Measurements from ENCODE around the gene MAN2B2.

Gene MAN2B2

DNA sequence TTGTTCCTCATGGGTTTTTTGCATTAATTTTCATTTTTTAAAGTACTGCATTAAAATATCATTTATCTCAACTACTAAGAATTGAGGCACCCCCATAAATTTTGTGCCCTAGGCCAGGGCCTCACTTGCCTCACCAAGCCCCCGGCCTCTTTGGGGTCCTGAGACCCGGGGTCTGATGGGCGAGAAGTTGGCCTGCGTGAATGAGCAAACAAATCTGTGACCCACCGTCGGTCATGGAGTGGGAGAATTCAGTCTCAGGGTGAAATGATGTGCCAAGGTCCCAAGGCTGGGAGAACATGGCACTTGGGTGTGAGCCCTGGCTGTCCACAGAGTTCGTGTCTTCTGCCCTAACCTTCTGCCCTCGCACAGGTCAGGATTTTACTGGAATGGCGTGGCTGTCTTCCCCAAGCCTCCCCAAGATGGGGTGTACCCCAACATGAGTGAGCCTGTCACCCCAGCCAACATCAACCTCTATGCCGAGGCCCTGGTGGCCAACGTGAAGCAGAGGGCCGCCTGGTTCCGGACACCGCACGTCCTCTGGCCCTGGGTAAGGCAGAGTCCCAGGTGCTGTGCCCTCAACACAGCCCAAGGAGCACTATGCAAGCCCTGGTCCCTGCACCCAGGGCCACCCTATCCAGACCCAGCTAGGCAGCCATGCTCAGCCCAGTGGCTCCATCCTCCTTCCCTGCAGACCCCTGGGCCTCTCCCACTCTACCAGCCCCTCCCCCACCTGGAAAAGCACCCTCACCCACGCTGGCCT lies 18.0 kb downstream of the MAN2B2 start:
- DNase-seq (ENCODE audit: low read depth in 1 of 2, low spot score in 1 of 2): no peak

DNA sequence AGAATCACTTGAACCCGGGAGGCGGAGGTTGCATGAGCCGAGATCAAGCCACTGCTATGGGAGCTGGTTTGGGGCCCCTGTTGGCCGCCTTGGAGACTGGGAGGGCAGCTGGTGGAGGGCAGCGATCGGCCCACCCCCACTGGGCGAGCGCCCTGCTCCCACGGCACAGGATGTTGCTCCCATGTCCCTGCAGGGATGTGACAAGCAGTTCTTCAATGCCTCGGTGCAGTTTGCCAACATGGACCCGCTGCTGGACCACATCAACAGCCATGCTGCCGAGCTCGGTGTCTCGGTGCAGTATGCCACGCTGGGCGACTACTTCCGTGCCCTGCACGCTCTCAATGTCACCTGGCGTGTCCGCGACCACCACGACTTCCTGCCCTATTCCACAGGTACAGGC lies 19.4 kb downstream of the MAN2B2 start:
- DNase-seq (ENCODE audit: low read depth in 1 of 2, low spot score in 1 of 2): no peak

DNA sequence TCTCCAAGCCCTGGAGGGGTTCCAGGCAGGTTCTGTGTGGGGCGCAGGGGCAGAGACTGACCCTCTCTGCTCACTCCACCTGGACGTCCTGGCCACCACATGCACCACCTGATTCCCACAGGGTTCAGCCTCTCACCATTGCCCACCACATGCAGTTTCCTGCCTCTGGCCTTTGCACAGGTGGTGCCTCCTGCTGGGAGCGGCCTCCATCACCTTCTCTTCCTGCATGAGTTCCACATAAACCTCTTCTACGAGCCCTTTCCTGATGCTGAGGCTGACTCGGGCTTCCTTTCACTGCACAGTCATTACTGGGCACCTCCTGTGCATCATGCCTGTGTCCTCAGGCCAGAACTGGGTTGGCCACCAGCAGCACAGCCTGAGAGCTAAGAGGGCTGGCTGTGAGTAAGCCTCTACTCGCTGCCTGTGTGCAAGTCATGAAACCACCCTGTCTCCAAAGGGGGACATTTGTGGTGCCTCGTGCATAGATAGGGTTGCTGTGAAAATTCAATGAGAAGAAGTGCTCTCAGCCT lies 19.9 kb downstream of the MAN2B2 start:
- DNase-seq (ENCODE audit: low read depth in 1 of 2, low spot score in 1 of 2): no peak

DNA sequence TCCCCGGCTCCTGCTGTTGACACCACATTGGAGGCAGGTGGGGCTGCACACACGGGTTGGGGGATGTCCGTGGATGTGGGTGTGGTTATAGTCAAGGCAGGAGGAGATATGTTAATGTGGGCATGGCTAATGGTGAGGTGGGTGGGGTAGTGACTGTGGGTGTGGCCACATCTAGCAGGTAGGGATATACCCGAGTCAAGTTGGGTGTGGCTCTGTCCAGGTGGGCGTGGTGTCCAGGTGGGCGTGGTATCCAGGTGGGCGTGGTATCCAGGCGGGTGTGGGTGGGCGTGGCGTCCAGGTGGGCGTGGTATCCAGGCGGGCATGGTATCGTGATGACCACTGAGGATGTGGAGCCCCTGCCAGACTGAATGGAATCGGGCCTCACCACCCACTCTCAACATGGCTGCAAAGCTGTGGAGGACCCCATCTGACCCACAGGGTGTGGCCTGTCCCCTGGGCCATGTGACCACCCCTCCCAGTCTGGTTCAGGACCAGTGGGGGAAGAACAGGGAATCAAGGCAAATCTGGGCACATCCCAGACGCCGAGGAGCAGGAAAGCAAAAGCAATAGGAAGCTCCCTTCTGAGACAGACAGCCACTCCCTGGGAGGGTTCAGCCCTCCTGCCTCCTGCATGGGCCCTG lies 21.0 kb downstream of the MAN2B2 start:
- DNase-seq (ENCODE audit: low read depth in 1 of 2, low spot score in 1 of 2): no peak

DNA sequence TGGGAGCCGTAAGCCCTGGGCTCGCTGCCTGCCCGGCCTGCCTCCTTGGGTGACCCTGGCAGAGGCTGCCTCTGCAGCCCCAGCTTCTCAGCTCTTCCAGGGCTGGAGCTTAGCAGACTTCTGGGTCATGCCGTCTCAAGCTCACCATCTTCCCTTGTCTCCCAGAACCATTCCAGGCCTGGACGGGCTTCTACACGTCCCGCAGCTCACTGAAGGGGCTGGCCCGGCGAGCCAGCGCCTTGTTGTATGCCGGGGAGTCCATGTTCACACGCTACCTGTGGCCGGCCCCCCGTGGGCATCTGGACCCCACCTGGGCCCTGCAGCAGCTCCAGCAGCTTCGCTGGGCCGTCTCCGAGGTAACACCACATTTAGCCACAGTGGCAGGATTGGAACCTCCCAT lies 22.0 kb downstream of the MAN2B2 start:
- DNase-seq (ENCODE audit: low read depth in 1 of 2, low spot score in 1 of 2): no peak

DNA sequence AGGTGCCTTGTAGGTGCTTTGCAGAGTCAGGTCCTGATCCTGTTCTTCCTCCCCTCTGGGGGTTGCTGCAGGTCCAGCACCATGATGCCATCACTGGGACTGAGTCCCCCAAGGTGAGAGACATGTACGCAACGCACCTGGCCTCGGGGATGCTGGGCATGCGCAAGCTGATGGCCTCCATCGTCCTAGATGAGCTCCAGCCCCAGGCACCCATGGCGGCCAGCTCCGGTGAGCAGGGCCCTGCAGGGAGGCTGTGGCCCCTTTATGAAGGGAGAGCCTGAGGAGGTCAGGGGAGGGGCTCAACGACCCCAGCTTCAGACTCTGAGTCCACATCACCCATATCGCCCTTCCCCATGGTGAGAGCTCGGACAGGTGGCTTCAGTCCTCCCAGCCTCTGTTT lies 23.1 kb downstream of the MAN2B2 start:
- no peak for DNase-seq (ENCODE audit: low read depth in 1 of 2, low spot score in 1 of 2)

DNA sequence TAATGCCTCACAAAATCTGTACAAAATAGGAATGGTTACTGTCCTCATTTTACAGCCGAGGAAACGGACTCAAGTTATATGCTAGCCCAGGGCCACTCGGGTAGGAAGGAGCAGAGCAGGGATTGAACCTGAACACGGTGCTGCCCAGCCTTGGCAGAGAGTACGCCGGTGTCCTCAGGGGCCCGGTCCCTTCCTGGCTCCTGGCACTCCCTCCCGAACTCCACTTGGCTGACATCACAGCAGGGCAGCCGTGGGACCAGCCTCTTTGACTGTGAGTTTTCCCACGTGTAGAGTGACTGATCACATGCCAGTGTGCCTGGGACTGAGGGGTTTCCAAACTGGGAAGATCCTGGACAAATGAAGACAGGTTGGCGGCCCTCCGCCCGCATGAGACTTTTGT lies 23.7 kb downstream of the MAN2B2 start:
- DNase-seq (ENCODE audit: low read depth in 1 of 2, low spot score in 1 of 2): no peak

DNA sequence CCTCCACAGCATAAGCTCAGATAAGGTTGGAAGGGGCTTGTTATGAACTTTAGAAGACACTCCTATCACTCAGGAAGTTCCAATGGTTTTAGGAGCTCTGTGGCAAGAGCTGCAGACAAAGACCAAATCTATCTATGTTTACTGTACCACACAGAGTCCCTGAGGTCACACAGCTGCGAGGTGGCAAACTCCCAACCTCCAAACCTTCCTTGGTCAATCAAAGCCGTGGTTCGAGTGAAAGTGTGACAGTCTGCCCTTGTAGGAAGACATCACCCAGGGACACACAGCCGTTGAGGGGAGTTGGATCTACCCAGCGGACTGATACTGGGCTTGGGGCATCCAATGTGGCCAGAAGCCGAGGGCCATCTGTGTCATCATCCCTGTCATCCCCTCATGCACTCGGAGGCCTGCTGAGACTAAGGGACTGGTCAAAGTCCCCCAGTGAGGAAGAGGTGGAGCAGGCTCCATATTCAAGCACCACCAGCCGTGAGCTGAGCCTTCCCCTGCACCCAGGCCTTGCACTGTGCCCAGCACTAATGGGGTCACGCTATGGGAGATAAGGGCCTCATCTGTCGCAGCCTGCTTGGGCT lies 26.8 kb downstream of the MAN2B2 start:
- DNase-seq (ENCODE audit: low read depth in 1 of 2, low spot score in 1 of 2): no peak

DNA sequence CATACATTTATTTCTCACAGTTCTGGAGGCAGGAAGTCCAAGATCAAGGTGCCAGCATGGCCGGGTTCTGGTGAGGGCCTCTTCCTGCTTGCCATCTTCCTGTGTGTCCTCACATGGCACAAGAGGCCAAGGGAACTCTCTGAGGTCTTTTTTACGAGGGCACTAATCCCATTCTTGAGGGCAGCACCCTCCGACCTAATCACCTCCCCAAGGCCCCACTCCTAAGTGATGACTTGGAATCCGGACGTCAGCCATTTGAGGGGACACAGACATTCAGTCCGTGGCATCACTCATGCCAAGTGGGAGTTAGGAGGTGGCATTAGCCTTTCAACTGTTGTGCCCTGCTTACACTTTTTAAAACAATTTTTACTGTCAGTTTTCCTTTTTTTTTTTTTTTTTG lies 27.3 kb downstream of the MAN2B2 start:
- DNase-seq (ENCODE audit: low read depth in 1 of 2, low spot score in 1 of 2): no peak

DNA sequence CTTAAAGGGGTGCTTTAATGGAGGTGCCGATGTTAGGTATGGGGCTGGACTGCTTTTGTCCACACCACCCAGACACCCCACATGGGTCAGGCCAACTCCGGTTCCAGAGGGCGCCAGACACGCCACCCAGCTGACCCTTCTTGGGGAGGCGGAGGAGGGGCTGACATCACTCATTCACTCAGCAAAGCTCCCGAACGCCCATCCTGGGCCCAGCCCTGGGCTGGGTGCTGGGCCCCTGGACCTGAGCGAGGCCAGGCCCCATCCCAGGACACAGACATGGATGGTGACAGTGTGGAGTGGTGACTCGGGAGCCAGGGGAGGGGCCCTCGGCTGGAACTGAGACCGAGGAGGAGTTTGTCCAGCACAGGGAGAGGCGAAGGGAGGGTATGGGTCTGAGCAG lies 28.1 kb downstream of the MAN2B2 start:
- DNase-seq (ENCODE audit: low read depth in 1 of 2, low spot score in 1 of 2): no peak

DNA sequence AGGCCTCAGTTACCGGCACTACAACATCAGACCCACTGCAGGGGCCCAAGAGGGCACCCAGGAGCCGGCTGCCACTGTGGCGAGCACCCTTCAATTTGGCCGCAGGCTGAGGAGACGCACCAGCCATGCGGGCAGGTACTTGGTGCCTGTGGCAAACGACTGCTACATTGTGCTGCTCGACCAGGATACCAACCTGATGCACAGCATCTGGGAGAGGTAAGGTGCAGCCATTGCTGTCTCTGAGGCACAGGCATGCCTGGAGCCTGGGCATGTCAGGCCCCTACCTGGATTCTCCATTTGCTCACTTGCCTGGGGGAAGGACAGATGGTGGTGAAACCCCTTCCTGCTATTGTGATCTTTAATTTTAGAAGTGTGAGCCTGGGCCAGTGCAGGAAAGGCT lies 30.1 kb downstream of the MAN2B2 start:
- DNase-seq (ENCODE audit: low read depth in 1 of 2, low spot score in 1 of 2): no peak

DNA sequence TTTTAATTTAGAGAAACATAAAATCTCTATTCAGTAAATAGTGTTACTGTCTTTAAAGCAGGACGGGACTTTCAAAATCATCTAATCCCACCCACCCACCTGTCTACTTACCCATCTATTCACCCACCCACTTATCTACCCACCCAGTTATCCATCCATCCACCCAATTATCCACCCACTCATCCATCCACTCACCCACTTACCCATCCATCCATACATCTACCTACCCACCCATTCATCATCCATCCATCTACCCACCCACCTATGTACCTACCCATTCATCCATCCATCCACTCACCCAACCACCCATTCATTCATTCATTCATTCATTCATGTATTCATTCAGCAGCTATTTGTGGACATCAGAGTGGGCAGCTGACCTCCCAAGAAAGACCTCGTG lies 30.6 kb downstream of the MAN2B2 start:
- DNase-seq (ENCODE audit: low read depth in 1 of 2, low spot score in 1 of 2): no peak

DNA sequence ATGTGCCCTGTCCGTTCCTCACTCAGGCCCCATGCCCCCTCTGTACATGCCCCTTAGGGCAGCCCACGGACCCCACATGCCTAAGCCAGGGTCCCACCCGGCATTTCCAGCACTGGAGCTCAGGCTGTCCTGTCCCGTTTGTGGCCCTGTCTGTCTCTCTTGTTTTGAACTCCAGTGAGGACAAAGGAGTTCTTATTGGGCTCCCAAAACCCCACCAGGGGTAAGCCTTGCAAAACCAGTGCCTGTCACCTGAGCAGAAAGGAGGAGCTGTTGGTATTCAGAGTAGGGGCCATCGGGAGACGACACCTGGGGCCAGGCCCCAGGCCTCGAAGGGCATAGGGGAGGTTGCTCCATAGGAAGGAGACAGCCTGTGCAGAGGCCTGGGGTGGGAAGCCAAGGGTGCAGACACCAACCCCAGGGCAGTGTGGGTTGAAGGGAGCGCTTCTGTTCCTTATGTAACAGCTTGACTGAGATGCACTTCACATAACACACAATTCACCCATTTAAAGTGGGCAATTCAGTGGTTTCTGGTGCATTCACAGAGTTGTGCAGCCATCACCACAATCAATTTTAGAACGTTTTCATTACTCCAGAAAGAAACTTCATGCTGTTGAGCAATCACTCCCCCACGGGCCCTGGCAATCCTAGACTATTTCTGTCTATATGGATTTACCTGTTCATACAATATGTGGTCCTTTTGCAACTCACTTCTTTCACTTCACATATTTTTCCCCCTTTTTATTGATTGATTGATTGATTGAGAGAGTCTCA lies 31.7 kb downstream of the MAN2B2 start:
- no peak for DNase-seq (ENCODE audit: low read depth in 1 of 2, low spot score in 1 of 2)

DNA sequence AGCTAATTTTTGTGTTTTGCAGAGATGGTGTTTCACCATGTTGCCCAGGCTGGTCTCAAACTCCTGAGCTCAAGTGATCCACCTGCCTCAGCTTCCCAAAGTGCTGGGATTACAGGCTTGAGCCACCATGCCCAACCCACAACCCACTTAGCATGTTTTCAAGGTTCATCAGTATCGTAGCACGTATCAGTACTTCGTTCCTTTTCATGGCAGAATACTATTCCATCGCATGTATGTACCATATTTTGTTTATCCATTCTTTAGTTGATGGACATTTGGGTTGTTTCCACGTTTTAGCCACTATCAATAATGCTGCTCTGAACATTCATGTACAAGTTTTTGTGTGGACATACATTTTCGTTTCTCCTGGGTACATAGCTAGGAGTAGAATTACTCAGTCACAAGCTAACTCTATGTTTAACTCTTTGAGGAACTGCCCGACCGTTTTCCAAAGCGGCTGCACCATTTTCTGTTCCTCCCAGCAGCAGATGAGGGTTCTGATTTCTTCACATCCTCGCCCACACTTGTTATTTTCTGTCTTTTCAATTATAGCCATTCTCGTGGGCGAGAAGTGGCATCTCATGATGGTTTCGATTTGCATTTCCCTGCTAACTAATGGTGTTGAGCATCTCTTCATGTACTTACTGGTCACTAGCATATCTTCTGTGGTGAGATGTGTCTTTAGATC lies 32.5 kb downstream of the MAN2B2 start:
- DNase-seq (ENCODE audit: low read depth in 1 of 2, low spot score in 1 of 2): no peak

DNA sequence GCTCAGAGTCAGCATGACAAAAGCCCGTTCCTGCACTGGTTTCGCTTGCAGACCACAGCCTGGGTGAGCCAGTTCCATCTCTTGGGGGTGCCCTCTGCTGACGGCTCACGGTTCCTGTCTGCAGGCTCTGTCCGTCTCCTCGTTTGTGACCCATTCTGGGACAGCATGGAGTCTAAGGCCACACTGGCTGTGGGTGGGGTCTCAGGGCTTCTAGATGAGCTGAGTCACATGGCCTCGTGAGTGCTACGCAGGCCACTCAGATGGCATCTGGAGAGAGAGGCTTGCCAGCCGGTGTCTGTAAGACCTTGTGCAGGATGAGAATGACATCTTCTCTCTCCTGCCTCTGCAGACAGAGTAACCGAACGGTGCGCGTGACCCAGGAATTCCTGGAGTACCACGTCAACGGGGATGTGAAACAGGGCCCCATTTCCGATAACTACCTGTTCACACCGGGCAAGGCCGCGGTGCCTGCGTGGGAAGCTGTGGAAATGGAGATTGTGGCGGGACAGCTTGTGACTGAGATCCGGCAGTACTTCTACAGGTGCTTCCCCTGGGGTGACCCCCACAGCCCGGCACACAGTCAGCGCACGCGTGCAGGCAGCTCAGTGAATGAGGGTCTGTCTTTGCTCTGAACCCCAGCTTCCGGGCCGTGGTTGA lies 33.9 kb downstream of the MAN2B2 start:
- DNase-seq (ENCODE audit: low read depth in 1 of 2, low spot score in 1 of 2): no peak

DNA sequence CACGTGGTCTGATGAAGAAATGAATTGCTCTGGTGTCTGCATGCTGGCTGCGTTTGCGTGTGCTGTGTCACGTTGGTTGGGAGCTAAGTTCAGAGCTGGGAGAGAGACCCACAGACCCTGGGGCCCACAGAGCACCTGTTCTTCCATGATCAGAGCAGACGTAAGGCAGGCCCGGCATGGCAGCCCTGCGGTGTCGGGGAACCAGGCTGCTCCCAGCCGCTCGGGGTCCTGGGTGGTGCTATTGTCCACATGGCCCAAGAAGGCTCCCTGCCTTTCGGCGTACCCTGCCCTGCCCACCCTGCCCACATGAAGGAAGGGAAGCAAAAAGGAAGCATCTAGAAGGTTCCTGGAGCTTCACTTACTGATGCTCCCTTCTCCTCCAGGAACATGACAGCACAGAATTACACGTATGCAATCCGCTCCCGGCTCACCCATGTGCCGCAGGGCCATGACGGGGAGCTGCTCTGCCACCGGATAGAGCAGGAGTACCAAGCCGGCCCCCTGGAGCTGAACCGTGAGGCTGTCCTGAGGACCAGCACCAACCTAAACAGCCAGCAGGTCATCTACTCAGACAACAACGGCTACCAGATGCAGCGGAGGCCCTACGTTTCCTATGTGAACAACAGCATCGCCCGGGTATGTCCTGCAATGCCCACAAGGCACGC lies 34.6 kb downstream of the MAN2B2 start:
- DNase-seq (ENCODE audit: low read depth in 1 of 2, low spot score in 1 of 2): no peak

DNA sequence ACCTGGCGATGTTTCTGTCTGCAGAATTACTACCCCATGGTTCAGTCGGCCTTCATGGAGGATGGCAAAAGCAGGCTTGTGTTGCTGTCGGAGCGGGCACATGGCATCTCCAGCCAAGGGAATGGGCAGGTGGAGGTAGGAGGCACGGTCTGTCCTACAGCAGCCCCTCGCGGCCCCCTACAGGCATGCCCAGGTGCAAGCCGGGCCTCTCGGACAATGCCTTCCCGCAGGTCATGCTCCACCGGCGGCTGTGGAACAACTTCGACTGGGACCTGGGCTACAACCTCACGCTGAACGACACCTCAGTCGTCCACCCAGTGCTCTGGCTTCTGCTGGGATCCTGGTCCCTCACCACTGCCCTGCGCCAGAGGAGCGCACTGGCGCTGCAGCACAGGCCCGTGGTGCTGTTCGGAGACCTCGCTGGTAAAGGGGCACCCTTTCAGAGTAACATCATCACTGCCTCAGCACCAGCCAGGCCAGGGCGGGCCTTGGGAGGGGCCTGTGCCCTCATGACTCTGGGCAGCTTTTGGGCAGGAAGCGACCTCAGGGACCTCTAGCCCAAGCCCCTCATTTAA lies 36.0 kb downstream of the MAN2B2 start:
- DNase-seq (ENCODE audit: low read depth in 1 of 2, low spot score in 1 of 2): no peak

DNA sequence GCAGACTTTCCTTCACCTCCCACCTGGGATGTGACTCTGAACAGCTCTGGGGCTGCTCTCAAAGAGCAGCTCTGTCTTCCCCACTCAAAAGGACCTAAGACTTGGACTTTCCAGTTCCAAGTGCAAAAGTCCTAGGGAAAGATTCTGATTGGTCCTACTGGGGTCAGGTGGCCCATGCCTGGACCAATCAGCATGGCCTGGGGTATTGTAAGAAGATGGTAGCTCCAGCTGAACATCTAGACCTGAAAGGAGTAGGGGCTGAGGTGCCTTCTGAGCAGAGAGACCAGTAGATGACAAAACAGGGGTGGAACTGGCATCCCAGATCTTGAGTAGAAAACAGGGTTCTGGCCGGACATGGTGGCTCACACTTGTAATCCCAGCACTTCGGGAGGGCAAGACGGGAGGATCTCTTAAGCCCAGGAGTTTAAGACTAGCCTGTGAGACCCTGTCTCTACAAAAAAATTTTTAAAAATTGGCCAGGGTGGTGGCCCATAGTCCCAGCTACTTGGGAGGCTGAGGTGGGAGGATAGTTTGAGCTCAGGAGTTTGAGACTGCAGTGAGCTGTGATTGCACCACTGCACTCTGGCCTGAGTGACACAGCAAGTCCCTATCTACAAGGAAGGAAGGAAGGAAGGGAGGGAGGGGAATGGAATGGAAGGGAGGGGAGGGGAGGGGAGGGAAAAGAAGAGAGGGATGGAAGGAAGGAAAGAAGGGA lies 38.1 kb downstream of the MAN2B2 start:
- no peak for DNase-seq (ENCODE audit: low read depth in 1 of 2, low spot score in 1 of 2)

Measured in activated T-helper 1 cell treated with anti-CD3 and anti-CD28 coated beads, Interleukin-2, amount 50 U/mL, for 16 hours (primary cell).